NCI-H128 (cell line): ENCODE data around the gene ARSB.
"Not testable (repeated sequence)": the region's sequence is repeated elsewhere in the genome, so short reads cannot be mapped to it uniquely, and the experiment has no call there.

ENCODE experiments used
- DNase-seq: peaks from one replicate; lab custom pipeline; 2025; ENCODE audit not compliant: unreplicated experiment; lab: John Stamatoyannopoulos, UW

Gene ARSB

GRCh38 chr5:78956901-78957300 lies 28.2 kb downstream of the ARSB start:
- DNase-seq: no peak

GRCh38 chr5:78953092-78953800 lies 31.9 kb downstream of the ARSB start:
- DNase-seq: no peak

GRCh38 chr5:78930721-78931120 lies 54.4 kb downstream of the ARSB start:
- DNase-seq: no peak

GRCh38 chr5:78929833-78930232 lies 55.3 kb downstream of the ARSB start:
- no peak for DNase-seq

GRCh38 chr5:78927657-78928282 lies 57.3 kb downstream of the ARSB start:
- DNase-seq: no peak

GRCh38 chr5:78926252-78926651 lies 58.9 kb downstream of the ARSB start:
- DNase-seq: no peak

GRCh38 chr5:78925129-78925876 lies 59.8 kb downstream of the ARSB start:
- no peak for DNase-seq

- DNase-seq: no peak
These were observed 61.5 kb downstream of the ARSB start for GRCh38 chr5:78923622-78923970.

GRCh38 chr5:78922879-78923621 lies 62.1 kb downstream of the ARSB start:
- no peak for DNase-seq

GRCh38 chr5:78920604-78921003 lies 64.5 kb downstream of the ARSB start:
- no peak for DNase-seq

- no peak for DNase-seq
These were observed 65.3 kb downstream of the ARSB start for GRCh38 chr5:78919796-78920195.

- DNase-seq: no peak
These were observed 69.1 kb downstream of the ARSB start for GRCh38 chr5:78916044-78916443.

- no peak for DNase-seq
These were observed 69.9 kb downstream of the ARSB start for GRCh38 chr5:78915170-78915569.

GRCh38 chr5:78912811-78913210 lies 72.3 kb downstream of the ARSB start:
- no peak for DNase-seq

GRCh38 chr5:78912085-78912771 lies 72.9 kb downstream of the ARSB start:
- no peak for DNase-seq

- DNase-seq: not testable (repeated sequence)
These were observed 75.7 kb downstream of the ARSB start for GRCh38 chr5:78909224-78909983.

- DNase-seq: peak; percentile 57
These were observed 76.7 kb downstream of the ARSB start for GRCh38 chr5:78908173-78909061.

GRCh38 chr5:78907255-78907891 lies 77.7 kb downstream of the ARSB start:
- DNase-seq: no peak
